ENCODE data around the gene CHTOP. TPM values are rescaled to one million over a fixed set of nuclear protein-coding genes. Genes with fewer than 3 reads are reported as not detected.

Gene CHTOP
- polyA plus RNA-seq, 1 of the 3 experiments (the other 2 are of a cell fraction) = 84.9 TPM

GRCh38 chr1:153599847-153600246 lies 34.0 kb upstream of the CHTOP start (continued):
- TF ChIP-seq, protein P1, sequence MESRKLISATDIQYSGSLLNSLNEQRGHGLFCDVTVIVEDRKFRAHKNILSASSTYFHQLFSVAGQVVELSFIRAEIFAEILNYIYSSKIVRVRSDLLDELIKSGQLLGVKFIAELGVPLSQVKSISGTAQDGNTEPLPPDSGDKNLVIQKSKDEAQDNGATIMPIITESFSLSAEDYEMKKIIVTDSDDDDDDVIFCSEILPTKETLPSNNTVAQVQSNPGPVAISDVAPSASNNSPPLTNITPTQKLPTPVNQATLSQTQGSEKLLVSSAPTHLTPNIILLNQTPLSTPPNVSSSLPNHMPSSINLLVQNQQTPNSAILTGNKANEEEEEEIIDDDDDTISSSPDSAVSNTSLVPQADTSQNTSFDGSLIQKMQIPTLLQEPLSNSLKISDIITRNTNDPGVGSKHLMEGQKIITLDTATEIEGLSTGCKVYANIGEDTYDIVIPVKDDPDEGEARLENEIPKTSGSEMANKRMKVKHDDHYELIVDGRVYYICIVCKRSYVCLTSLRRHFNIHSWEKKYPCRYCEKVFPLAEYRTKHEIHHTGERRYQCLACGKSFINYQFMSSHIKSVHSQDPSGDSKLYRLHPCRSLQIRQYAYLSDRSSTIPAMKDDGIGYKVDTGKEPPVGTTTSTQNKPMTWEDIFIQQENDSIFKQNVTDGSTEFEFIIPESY (IDR thresholded peaks at IDR 0.05; ENCODE audit: borderline replicate concordance, low read depth) = no peak
- TF ChIP-seq MEF2A (IDR thresholded peaks at IDR 0.05; ENCODE audit: borderline replicate concordance, low read depth) = no peak

DNA sequence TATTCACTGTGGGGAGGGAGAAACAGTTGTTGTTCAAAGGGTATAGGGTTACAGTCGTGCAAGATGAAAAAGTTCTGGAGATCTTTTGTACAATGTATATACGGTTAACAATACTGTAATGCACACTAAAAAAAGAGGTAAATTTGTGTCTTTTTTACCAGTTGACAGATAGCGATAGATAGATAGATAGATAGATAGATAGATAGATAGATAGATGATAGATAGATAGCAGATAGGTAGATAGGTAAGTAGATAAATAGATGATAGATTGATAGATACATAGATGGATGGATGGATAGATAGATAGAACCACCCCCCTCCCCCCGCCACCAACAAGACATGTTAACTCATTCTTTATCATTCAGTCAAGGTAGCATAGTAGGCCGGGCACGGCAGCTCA lies 31.1 kb upstream of the CHTOP start:
- Histone ChIP-seq H3K9me3 (no peaks in the 10 kb centered on the region), H3K27ac (ENCODE audit: low read depth in 2 of 2, low read length in 1 of 2) (no peak overlapping the region; a peak in 1 of 4 replicates), H3K4me3 (ENCODE audit: low read depth in 2 of 2, low read length in 1 of 2) (no peak overlapping the region), H3K4me2 (no peak overlapping the region), H3K36me3 (replicated peaks in 1 of 2; ENCODE audit: control insufficient read depth in 1 of 2, insufficient read depth in 2 of 2, low read length in 1 of 2) (peaks cover 13 to 25% of the 10 kb centered on the region in 2 experiments), H3K9ac (no peak overlapping the region), H3K79me2 (ENCODE audit: insufficient read depth) (peaks cover 13% of the 10 kb centered on the region), H2AFZ (ENCODE audit: low read depth) (no peak overlapping the region), H3K9me2 (no peaks in the 10 kb centered on the region), H3K4me1 (ENCODE audit: control insufficient read depth in 1 of 2, insufficient read depth in 2 of 2, low read depth in 1 of 2, low read length in 1 of 2) (peaks cover 4 to 6% of the 10 kb centered on the region in 2 experiments; a peak in 2 of 4 replicates), H4K20me1 (ENCODE audit: insufficient read depth) (no peaks in the 10 kb centered on the region), H3F3A (replicated peaks; ENCODE audit: insufficient read depth) (peaks cover 34% of the 10 kb centered on the region), H3K27me3 (ENCODE audit: insufficient read depth) (no peaks in the 10 kb centered on the region)
- ChIA-PET CTCF (interaction anchor here (0.8 to 3.8 kb wide), 5 partner anchors 10 to 32 kb away, joined by 3 to 18 read pairs (median 6); partner anchors contain the start of genes S100A14 and S100A16), POLR2A (no interaction called here)
- WGBS (ENCODE audit: low lambda C conversion rate) = 98% methylated on average over 5 of the region's 6 CpGs
- no peak for DNase-seq
- TF ChIP-seq TCF12 (IDR thresholded peaks at IDR 0.05) (no peak), SIN3A (IDR thresholded peaks at IDR 0.05; ENCODE audit: borderline replicate concordance, low read depth, low read length) (no peak), JUND (IDR thresholded peaks at IDR 0.05) (no peak), SMC3 (IDR thresholded peaks at IDR 0.05; ENCODE audit: low read depth, low read length) (no peak), CTCF (IDR thresholded peaks at IDR 0.05) (no peak), EP300 (IDR thresholded peaks at IDR 0.05; ENCODE audit: borderline replicate concordance in 1 of 2, low read depth in 1 of 2, low read length in 1 of 2) (no peak), GABPA (IDR thresholded peaks at IDR 0.05; ENCODE audit: low read depth) (no peak), POLR2AphosphoS5 (IDR thresholded peaks at IDR 0.05; ENCODE audit: low read depth, low read length) (no peak)

- peaks cover 37% of the 10 kb centered on the region for H3K79me2 ChIP-seq (ENCODE audit: insufficient read depth)
- no peak for TF ChIP-seq GABPA (IDR thresholded peaks at IDR 0.05; ENCODE audit: low read depth)
- TF ChIP-seq RXRA (IDR thresholded peaks at IDR 0.05; ENCODE audit: borderline replicate concordance, low read depth) = no peak
- no peak for TF ChIP-seq PBX3 (IDR thresholded peaks at IDR 0.05)
- no peak for TF ChIP-seq EP300 (IDR thresholded peaks at IDR 0.05; ENCODE audit: borderline replicate concordance in 1 of 2, low read depth in 1 of 2, low read length in 1 of 2)
- TF ChIP-seq TAF1 (IDR thresholded peaks at IDR 0.05; ENCODE audit: borderline replicate concordance, low read depth, low read length) = no peak
- no peak for TF ChIP-seq RFX5 (IDR thresholded peaks at IDR 0.05; ENCODE audit: low read length)
- TF ChIP-seq USF1 (IDR thresholded peaks at IDR 0.05; ENCODE audit: borderline replicate concordance, low read depth) = no peak
- TF ChIP-seq JUND (IDR thresholded peaks at IDR 0.05) = no peak
- no peak for TF ChIP-seq IRF3 (IDR thresholded peaks at IDR 0.05; ENCODE audit: low read depth, low read length)
- no peak for TF ChIP-seq YY1 (IDR thresholded peaks at IDR 0.05; ENCODE audit: low read depth)
- TF ChIP-seq MAX (IDR thresholded peaks at IDR 0.05; ENCODE audit: low read depth) = no peak
- TF ChIP-seq RAD21 (IDR thresholded peaks at IDR 0.05; ENCODE audit: low read length) = no peak
- H2AFZ ChIP-seq (ENCODE audit: low read depth) = no peak overlapping the region
- peaks cover 13 to 27% of the 10 kb centered on the region in 2 experiments for H3K36me3 ChIP-seq (replicated peaks in 1 of 2; ENCODE audit: control insufficient read depth in 1 of 2, insufficient read depth in 2 of 2, low read length in 1 of 2)
- H3K27ac ChIP-seq (ENCODE audit: low read depth in 2 of 2, low read length in 1 of 2) = no peak overlapping the region
- H4K20me1 ChIP-seq (ENCODE audit: insufficient read depth) = no peaks in the 10 kb centered on the region
- peaks cover 43% of the 10 kb centered on the region for H3F3A ChIP-seq (replicated peaks; ENCODE audit: insufficient read depth)
- no peaks in the 10 kb centered on the region for H3K27me3 ChIP-seq (ENCODE audit: insufficient read depth)
- DNase-seq = no peak
- H3K4me1 ChIP-seq (ENCODE audit: control insufficient read depth in 1 of 2, insufficient read depth in 2 of 2, low read depth in 1 of 2, low read length in 1 of 2) = peaks cover 15 to 23% of the 10 kb centered on the region in 2 experiments; a peak in 3 of 4 replicates
- no peak overlapping the region for H3K4me3 ChIP-seq (ENCODE audit: low read depth in 2 of 2, low read length in 1 of 2)
- WGBS (ENCODE audit: low lambda C conversion rate) = 93% methylated on average over 11 of the region's 11 CpGs
- H3K4me2 ChIP-seq = no peak overlapping the region
- ChIA-PET POLR2A (no interaction called here), CTCF (interaction anchor here (0.9 to 3.0 kb wide), 4 partner anchors 7 to 34 kb away, joined by 4 to 17 read pairs (median 4); no protein-coding TSS in a partner anchor)
- H3K9me2 ChIP-seq = no peaks in the 10 kb centered on the region
- no peak overlapping the region for H3K9ac ChIP-seq
- no peaks in the 10 kb centered on the region for H3K9me3 ChIP-seq
These were observed 27.7 kb upstream of the CHTOP start for GRCh38 chr1:153606194-153606593.
